C4-2B (cell line): Measurements from ENCODE around the gene ORAI3.

Experiments
- ZFX ChIP-seq: fragments of 450-650 bp; IDR thresholded peaks from 2 replicates; pipeline ENCODE4 v1.6.1; 2017
- TF ChIP-seq, protein P1 (sequence below): fragments of 450-650 bp; conservative IDR thresholded peaks from 2 replicates; pipeline ENCODE4 v1.5.1; 2017; ENCODE audit warnings: mild to moderate bottlenecking

DNA sequence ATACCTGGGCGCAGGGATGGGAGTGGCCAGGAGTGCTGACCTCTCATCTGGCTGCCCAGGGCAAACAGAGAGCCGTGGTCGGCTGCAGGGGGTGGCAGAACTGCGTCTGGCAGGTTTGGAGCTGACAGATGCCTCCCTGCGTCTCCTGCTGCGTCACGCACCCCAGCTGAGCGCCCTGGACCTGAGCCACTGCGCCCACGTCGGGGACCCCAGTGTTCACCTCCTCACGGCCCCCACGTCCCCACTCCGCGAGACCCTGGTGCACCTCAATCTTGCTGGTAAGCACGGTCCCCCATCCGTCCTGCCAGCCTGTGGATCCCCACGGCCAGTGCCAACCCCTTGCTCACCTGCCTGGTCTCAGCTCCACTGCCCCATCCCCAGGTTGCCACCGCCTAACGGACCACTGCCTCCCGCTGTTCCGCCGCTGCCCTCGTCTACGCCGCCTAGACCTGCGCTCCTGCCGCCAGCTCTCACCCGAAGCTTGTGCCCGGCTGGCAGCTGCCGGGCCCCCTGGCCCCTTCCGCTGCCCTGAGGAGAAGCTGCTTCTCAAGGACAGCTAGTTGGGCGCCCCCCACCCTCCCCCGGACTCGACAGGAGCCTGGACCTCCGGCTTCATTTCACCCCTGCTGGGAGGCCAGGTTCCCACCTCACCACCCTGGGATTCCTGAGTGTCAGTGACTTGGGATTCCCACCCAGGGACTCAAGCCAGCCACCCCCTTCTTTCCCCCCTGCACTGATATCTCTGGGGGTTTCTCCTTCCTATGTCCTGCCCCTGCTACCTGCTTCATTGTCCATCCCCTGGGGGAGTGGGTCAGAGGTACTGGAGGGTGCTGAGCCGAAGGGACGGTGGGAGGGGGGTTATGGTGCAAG lies 2.0 kb upstream of the ORAI3 start:
- TF ChIP-seq, protein P1, sequence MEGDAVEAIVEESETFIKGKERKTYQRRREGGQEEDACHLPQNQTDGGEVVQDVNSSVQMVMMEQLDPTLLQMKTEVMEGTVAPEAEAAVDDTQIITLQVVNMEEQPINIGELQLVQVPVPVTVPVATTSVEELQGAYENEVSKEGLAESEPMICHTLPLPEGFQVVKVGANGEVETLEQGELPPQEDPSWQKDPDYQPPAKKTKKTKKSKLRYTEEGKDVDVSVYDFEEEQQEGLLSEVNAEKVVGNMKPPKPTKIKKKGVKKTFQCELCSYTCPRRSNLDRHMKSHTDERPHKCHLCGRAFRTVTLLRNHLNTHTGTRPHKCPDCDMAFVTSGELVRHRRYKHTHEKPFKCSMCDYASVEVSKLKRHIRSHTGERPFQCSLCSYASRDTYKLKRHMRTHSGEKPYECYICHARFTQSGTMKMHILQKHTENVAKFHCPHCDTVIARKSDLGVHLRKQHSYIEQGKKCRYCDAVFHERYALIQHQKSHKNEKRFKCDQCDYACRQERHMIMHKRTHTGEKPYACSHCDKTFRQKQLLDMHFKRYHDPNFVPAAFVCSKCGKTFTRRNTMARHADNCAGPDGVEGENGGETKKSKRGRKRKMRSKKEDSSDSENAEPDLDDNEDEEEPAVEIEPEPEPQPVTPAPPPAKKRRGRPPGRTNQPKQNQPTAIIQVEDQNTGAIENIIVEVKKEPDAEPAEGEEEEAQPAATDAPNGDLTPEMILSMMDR = no peak
- no peak for TF ChIP-seq ZFX
